ENCODE measurements around the gene ELF2.
"Not testable (repeated sequence)": the region's sequence is repeated elsewhere in the genome, so short reads cannot be mapped to it uniquely, and the experiment has no call there.

The ELF2 gene

GRCh38 chr4:139077567-139078355 is 99.3 kb downstream of the ELF2 start:
- no peak for DNase-seq (ENCODE audit: low read depth)

- no peak for DNase-seq (ENCODE audit: low read depth)
Measured at GRCh38 chr4:139076016-139076744, 100.8 kb downstream of the ELF2 start.

GRCh38 chr4:139060591-139060990 is 116.4 kb downstream of the ELF2 start:
- DNase-seq (ENCODE audit: low read depth): no peak

GRCh38 chr4:139059026-139059425 is 118.0 kb downstream of the ELF2 start:
- not testable (repeated sequence) for DNase-seq (ENCODE audit: low read depth)

GRCh38 chr4:139054791-139055505 is 122.1 kb downstream of the ELF2 start:
- DNase-seq (ENCODE audit: low read depth): no peak

- no peak for DNase-seq (ENCODE audit: low read depth)
Measured at GRCh38 chr4:139053909-139054308, 123.1 kb downstream of the ELF2 start.

GRCh38 chr4:139050446-139050845 is 126.6 kb downstream of the ELF2 start:
- DNase-seq (ENCODE audit: low read depth): peak; percentile 11

- DNase-seq (ENCODE audit: low read depth): no peak
Measured at GRCh38 chr4:139048026-139048425, 129.0 kb downstream of the ELF2 start.

- DNase-seq (ENCODE audit: low read depth): no peak
Measured at GRCh38 chr4:139044291-139044690, 132.7 kb downstream of the ELF2 start.

GRCh38 chr4:139042981-139043460 is 134.0 kb downstream of the ELF2 start:
- DNase-seq (ENCODE audit: low read depth): no peak

GRCh38 chr4:139038874-139039443 is 138.1 kb downstream of the ELF2 start:
- no peak for DNase-seq (ENCODE audit: low read depth)

GRCh38 chr4:139036885-139037284 is 140.1 kb downstream of the ELF2 start:
- DNase-seq (ENCODE audit: low read depth): no peak

GRCh38 chr4:139035650-139036049 is 141.4 kb downstream of the ELF2 start:
- DNase-seq (ENCODE audit: low read depth): no peak

- DNase-seq (ENCODE audit: low read depth): no peak
Measured at GRCh38 chr4:139030614-139031235, 146.3 kb downstream of the ELF2 start.

- DNase-seq (ENCODE audit: low read depth): not testable (repeated sequence)
Measured at GRCh38 chr4:139029866-139030363, 147.1 kb downstream of the ELF2 start.

GRCh38 chr4:139028191-139028661 is 148.8 kb downstream of the ELF2 start:
- no peak for DNase-seq (ENCODE audit: low read depth)

GRCh38 chr4:139027776-139028175 is 149.2 kb downstream of the ELF2 start:
- DNase-seq (ENCODE audit: low read depth): no peak

- no peak for DNase-seq (ENCODE audit: low read depth)
Measured at GRCh38 chr4:139025841-139026240, 151.2 kb downstream of the ELF2 start.

GRCh38 chr4:139024686-139025085 is 152.3 kb downstream of the ELF2 start:
- DNase-seq (ENCODE audit: low read depth): no peak

GRCh38 chr4:139022835-139023234 is 154.2 kb downstream of the ELF2 start:
- DNase-seq (ENCODE audit: low read depth): no peak

- DNase-seq (ENCODE audit: low read depth): not testable (repeated sequence)
Measured at GRCh38 chr4:139021071-139021470, 155.9 kb downstream of the ELF2 start.

Measured in GM04503 (cell line).